NCI-H345 (cell line): Measurements from ENCODE around the gene JMJD8.

Source experiments
- DNase-seq: peaks from one replicate; lab custom pipeline; 2025; lab: John Stamatoyannopoulos, UW

Gene JMJD8

GRCh38 chr16:721765-722540 is 37.8 kb upstream of the JMJD8 start:
- DNase-seq = no peak

- peak; percentile 93 for DNase-seq
Measured at GRCh38 chr16:720990-721764, 37.0 kb upstream of the JMJD8 start, which contains the start of gene ANTKMT. ANTKMT (plus strand) TSS chr16:721146; CDS start chr16:721275, 129 bp downstream.

- DNase-seq = peak; percentile 79
Measured at GRCh38 chr16:720447-720989, 36.4 kb upstream of the JMJD8 start.

GRCh38 chr16:719815-720446 is 35.8 kb upstream of the JMJD8 start:
- peak; percentile 68 for DNase-seq

GRCh38 chr16:718922-719321 is 34.8 kb upstream of the JMJD8 start:
- DNase-seq = no peak

- DNase-seq = no peak
Measured at GRCh38 chr16:718389-718788, 34.3 kb upstream of the JMJD8 start.

DNA sequence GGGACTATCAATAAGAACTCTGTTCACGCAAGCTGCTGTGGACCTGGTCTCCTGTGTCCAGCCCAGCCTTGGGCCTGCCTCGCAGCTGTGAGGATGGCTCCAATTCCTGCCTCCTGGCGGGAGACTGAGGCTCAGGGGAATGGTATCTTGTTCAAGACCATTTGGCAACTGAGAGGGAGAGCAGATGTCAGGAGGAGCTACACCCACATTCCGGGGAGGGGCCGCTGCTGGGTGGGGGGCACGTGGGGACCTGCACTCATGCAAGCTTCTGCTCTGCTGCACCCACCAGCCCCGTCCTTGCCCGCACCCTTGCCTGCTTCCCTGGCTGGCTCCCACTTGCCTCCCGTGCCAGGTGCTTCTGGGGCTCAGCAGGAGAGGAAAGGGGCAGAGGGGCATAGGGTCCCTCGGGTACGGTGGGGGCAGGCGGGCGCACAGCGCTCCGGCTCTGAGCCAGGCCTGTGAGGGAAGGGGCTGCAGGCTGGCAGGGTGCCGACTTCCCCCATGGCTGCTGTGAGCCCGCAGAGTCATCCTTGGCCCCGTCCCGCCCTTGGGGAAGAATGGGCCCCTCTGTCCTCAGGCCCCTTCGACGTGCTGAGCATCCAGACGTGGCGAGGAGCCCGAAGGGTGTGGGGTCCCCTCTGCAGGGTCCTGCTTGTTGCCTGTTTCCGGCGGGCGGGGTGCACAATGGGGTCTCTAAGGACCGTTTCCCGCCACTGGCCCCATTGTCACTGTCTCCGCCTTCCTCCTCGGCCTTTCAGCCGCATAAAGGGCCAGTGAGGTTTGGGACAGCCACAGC is 33.5 kb upstream of the JMJD8 start:
- DNase-seq = no peak

DNA sequence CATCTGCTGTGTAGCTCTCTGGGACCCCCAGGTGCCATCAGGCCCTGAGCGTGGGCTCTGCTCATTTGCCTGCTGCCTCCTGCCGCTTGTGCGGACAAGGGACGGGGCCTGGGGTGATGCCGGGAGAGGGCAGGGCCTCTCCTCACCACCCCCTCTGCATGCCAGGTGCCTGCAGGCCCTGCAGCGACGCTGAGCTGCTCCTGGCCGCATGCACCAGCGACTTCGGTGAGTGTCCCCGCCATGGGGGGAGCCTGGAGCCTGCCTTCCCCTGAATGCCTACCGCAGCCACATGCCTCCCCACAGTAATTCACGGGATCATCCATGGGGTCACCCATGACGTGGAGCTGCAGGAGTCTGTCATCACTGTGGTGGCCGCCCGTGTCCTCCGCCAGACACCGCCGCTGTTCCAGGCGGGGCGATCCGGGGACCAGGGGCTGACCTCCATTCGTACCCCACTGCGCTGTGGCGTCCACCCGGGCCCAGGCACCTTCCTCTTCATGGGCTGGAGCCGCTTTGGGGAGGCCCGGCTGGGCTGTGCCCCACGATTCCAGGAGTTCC is 32.7 kb upstream of the JMJD8 start:
- no peak for DNase-seq

GRCh38 chr16:716200-716568 is 32.0 kb upstream of the JMJD8 start:
- no peak for DNase-seq

- peak; percentile 29 for DNase-seq
Measured at GRCh38 chr16:715477-716199, 31.5 kb upstream of the JMJD8 start.

DNA sequence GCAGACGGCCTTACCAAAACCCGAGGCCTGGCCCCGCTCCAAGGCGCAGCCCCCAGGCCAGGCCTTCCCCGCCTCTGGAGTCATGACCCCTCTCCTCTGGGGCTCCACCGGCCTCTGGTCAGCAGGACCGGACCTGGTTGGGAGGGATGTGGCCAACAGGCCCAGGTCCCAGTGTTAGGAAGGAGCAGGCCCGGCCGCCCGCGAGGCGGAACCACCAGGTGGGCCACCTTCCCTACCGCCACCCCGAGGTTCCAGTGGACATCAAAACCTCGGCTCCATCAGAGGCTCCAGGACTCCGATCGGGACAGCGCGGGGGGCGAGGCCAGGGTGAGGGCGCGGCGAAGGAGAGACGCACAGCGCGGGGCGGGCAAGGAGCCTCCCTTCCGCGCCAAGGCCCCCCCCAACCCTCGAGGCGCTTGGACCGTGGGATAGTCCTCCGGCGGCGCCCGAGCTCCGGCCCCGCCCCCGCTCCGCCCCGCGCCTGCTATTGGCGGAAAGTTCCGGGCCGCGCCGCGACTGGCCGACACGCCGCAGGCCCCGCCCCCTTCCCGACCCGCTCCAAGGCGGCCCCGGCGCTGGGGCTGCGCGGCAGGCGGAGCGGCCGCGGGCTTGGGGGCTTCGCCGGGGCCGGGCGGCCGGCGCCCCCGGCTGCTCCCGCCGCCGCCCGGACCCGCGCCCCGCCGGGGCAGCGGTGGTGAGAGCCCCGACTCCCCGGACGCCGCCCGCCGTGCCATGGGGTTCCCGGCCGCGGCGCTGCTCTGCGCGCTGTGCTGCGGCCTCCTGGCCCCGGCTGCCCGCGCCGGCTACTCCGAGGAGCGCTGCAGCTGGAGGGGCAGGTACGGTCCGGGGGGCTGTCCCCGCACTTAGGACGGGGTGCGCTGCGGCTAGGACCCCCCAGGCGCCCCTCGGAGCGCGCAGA is 30.7 kb upstream of the JMJD8 start, which contains the start of gene METRN:
Gene METRN (plus strand): TSS at position 561 of the 919 bp plus-strand sequence. CDS start 172 bp downstream, at position 733.
- DNase-seq = peak; percentile 81

DNA sequence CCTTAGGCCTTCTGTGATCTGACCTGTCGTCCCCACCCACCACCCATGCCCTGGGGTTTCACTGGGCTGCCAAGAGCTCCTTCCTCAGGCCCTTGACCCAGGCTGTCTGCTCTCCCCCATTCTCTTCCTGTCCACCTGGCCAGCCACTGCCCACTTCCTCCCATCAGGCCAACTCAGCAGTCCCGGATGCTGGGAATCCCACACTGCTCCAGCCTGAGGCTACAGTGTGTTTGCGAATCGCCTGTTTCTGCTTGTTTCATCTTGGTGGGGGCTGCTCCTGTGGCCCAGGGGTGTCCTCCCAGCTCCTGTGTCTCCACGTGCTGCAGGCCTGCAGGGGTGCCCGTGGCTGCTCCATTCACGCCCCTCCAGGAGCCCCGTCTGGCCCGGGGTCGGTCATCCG is 29.9 kb upstream of the JMJD8 start:
- no peak for DNase-seq

DNA sequence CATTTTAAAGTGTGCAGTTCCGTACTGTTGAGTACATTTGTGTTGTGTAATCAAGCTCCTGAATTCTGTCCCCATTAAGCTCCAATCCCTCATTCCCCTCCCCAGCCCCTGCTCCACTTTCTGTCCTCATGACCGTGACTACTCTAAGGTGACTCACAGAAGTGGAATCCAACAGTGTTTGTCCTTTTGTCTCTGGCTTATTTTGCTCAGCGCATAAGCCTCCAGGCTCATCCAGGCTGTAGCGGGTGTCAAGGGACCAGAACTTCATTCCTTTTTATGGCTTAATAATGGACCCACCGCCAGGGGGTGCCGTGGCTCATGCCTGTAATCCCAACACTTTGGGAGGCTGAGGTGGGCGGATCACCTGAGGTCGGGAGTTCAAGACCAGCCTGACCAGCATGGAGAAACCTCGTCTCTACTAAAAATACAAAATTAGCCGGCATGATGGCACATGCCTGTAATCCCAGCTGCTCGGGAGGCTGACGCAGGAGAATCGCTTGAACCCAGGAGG is 28.7 kb upstream of the JMJD8 start:
- DNase-seq = peak; percentile 41

DNA sequence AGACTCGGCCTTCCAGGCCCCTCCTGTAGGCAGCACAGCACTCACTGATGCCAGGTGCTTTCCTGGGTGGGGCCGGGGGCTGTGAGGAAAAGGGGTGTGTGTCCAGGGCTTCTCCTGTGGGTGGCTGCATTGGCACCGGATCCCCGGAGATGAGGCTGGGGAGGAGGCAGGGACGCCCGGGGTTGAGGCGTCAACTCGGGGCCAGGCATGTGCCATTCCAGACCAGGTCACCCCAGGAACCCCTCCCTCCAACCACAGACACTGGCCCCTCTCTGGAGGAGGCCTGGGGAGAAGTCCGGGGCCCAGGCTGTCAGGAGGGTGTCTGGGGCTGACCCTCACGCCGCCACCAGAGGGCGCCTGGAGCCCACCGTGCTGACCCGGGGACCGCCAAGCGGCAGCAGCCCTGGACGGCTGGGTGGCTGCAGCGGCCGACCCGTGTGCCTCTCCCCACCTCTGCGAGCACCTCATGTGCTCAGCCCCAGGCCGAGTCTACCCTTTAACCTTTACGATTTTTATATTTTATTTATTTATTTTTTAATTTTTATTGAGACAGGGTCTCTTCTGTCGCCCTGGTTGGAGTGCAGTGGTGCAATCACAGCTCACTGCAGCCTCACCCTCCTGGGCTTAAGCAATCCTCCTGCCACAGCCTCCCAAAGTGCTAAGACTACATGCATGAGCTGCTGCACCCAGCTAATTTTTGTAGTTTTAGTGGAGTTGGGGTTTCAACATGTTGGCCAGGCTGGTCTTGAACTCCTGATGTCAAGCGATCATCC is 27.6 kb upstream of the JMJD8 start:
- peak; percentile 49 for DNase-seq

DNA sequence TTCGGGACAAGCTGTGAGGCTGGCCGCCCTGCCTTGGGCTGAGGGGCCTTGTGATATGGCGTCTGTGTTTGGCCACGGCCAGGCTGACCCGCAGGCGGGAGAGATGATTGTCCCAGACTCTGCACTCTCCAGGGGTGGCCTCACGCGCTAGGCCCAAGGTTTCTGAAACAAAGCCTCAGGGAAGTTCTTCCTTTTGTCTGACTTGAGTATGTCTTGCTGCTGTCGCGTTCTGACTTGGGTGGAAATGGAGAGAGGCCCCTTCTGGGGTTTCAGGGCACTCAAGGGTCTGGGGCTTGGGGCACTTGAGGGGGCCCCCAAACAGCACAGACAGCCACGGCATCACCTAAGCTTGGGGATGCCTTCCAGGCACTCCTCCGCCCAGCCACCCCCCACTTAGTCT is 26.9 kb upstream of the JMJD8 start:
- no peak for DNase-seq

DNA sequence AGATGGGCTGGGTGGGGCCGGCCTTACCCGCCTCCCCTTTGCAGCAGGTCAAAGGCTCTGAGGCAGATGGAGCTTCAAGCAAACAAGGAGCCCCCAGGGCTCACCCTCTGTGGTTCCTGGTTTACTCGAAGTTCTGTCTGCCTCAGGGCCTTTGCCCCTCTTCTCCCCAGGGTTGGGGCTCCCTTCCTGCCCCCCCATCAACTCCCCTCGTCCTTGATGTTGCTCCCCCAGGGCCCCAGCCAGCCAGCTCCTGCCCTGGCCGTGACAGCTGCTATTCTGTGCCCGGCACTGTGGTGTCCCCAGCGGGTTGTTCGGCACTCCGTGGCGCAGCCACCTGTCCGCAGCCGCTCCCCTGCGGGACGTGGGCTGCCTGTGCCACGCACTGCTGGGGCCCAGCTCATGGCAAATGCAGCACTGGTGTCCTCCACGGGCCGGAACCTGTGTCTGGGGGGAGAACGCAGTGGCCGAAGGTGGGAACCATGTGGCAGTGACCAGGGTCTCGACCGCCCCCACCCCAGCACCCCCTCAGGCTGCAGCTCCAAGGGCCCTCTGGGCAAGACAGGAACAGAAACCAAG is 26.5 kb upstream of the JMJD8 start:
- DNase-seq = no peak

DNA sequence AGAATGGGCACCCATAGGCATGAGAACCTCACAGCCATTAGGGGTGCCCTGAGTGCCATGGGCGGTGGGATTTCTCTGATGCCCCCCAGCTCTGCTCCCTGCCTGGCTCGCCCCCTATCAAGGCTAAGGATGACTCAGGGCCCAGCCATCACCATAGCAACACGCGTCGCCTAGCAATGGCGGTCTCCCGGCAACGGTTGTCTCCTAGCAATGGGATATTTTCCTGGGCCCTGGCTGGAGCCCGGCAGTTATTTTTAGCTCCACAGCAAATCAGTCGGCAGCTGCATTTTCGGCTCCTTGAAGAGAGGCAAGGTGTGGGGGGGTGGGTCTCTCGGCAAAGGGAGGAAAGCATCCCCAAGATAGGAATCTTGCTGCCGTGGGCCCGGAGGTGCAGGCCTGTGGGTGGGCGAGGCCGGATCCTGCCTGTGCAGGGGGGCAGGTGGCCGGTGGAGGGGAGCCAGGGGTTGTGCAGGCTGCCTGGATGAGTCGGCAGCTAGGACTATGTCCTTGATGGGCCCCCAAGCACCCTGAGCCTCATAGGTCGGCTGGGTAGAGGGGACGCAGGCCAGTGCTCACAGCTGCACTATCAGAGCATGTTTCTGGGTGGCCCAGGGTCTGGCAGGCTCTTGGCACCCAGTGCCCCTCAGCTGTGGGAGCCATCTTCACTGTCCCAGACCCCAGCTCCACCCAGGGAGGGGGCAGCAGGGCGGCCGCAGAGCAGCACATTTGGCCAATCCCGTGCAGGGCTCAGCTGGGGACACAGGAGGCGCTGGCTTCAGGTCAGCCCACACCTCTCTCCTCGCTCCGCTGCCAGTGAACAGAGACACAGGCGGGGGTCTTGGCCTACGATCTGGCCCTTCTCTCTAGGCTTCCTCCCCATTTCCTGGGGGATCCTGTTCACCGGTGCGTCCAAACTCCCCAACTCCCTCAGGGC is 25.7 kb upstream of the JMJD8 start:
- peak; percentile 91 for DNase-seq
